H9 (cell line): ENCODE results near the gene AHSP. TPM values are rescaled to one million over a fixed set of nuclear protein-coding genes. Genes with fewer than 3 reads are reported as not detected.

ENCODE experiments used
- DNase-seq: peaks from one replicate; pipeline ENCODE4 v3.0.0-alpha.2; 2017
- H2AFZ ChIP-seq: one replicate; pipeline ENCODE4 v1.6.1; 2013; ENCODE audit warnings: mild to moderate bottlenecking, low read length, control low read depth, moderate library complexity
- H2AK5ac ChIP-seq: 2 replicates; pipeline ENCODE4 v1.6.1; 2013; ENCODE audit warnings: low read length, control low read depth, mixed read lengths; ENCODE audit not compliant: insufficient read length
- H2BK120ac ChIP-seq: one replicate; pipeline ENCODE4 v1.6.1; 2013; ENCODE audit warnings: low read depth, mild to moderate bottlenecking, low read length, control low read depth, inconsistent platforms; ENCODE audit not compliant: poor library complexity, severe bottlenecking
- H2BK12ac ChIP-seq: 2 replicates; pipeline ENCODE4 v1.6.1; 2013; ENCODE audit warnings: low read length, control low read depth, mixed read lengths, low read depth; ENCODE audit not compliant: insufficient read length
- H2BK15ac ChIP-seq: 2 replicates; pipeline ENCODE4 v1.6.1; 2013; ENCODE audit warnings: low read depth, low read length, control low read depth
- H2BK20ac ChIP-seq: one replicate; pipeline ENCODE4 v1.6.1; 2013; ENCODE audit warnings: low read depth, mild to moderate bottlenecking, low read length, control low read depth, inconsistent platforms; ENCODE audit not compliant: poor library complexity, severe bottlenecking
- H2BK5ac ChIP-seq: 2 replicates; pipeline ENCODE4 v1.6.1; 2013; ENCODE audit warnings: low read length, control low read depth, mixed read lengths; ENCODE audit not compliant: insufficient read length
- H3K14ac ChIP-seq: 2 replicates; pipeline ENCODE4 v1.6.1; 2013; ENCODE audit warnings: low read length, control low read depth; ENCODE audit not compliant: insufficient read depth
- H3K18ac ChIP-seq: 2 replicates; pipeline ENCODE4 v1.6.1; 2013; ENCODE audit warnings: low read depth, mild to moderate bottlenecking, mixed read lengths, low read length, control low read depth; ENCODE audit not compliant: insufficient read length
- H3K23ac ChIP-seq: 2 replicates; pipeline ENCODE4 v1.6.1; 2013; ENCODE audit warnings: low read length, control low read depth, mixed read lengths, low read depth; ENCODE audit not compliant: insufficient read length
- H3K23me2 ChIP-seq: 2 replicates; pipeline ENCODE4 v1.6.1; 2013; ENCODE audit warnings: low read depth, mild to moderate bottlenecking, mixed read lengths, low read length, control low read depth; ENCODE audit not compliant: insufficient read length, poor library complexity, severe bottlenecking
- H3K27ac ChIP-seq: 2 replicates; pipeline ENCODE4 v1.5.1; 2013; ENCODE audit warnings: low read length, control low read depth, mixed read lengths, low read depth; ENCODE audit not compliant: insufficient read length
- H3K27me3 ChIP-seq: 2 replicates; pipeline ENCODE4 v1.6.1; 2013; ENCODE audit warnings: low read length, control low read depth, inconsistent platforms; ENCODE audit not compliant: insufficient read depth
- H3K4ac ChIP-seq: 2 replicates; pipeline ENCODE4 v1.6.1; 2013; ENCODE audit warnings: low read depth, mild to moderate bottlenecking, control low read depth, inconsistent platforms, low read length, moderate library complexity
- H3K4me1 ChIP-seq: 2 replicates; pipeline ENCODE4 v1.6.1; 2013; ENCODE audit warnings: low read length, control low read depth, inconsistent platforms; ENCODE audit not compliant: insufficient read depth
- H3K4me2 ChIP-seq: 2 replicates; pipeline ENCODE4 v1.6.1; 2013; ENCODE audit warnings: low read length, control low read depth, mixed read lengths; ENCODE audit not compliant: insufficient read length, insufficient read depth
- H3K56ac ChIP-seq: 2 replicates; pipeline ENCODE4 v1.6.1; 2013; ENCODE audit warnings: low read depth, mild to moderate bottlenecking, mixed read lengths, low read length, control low read depth; ENCODE audit not compliant: insufficient read length
- H3K79me1 ChIP-seq: 2 replicates; pipeline ENCODE4 v1.6.1; 2013; ENCODE audit warnings: low read depth, mild to moderate bottlenecking, moderate library complexity, low read length, control low read depth, inconsistent platforms; ENCODE audit not compliant: insufficient read depth, poor library complexity, severe bottlenecking
- H3K79me2 ChIP-seq: 2 replicates; pipeline ENCODE4 v1.6.1; 2013; ENCODE audit warnings: low read length, control low read depth, inconsistent platforms; ENCODE audit not compliant: insufficient read depth
- H3K9ac ChIP-seq: 2 replicates; pipeline ENCODE4 v1.6.1; 2013; ENCODE audit warnings: low read length, control low read depth, mixed read lengths; ENCODE audit not compliant: insufficient read length; ENCODE audit errors: extremely low read depth
- H3K9me3 ChIP-seq: one replicate; pipeline ENCODE4 v1.6.1; 2013; ENCODE audit warnings: low read depth, low read length, inconsistent platforms; ENCODE audit not compliant: control insufficient read depth
- H3T11ph ChIP-seq: one replicate; pipeline ENCODE4 v1.6.1; 2013; ENCODE audit warnings: mild to moderate bottlenecking, low read length, control low read depth, inconsistent platforms
- H4K20me1 ChIP-seq: one replicate; pipeline ENCODE4 v1.6.1; 2013; ENCODE audit not compliant: control insufficient read depth, insufficient read length, insufficient read depth
- H4K5ac ChIP-seq: 2 replicates; pipeline ENCODE4 v1.6.1; 2013; ENCODE audit warnings: low read depth, mild to moderate bottlenecking, mixed read lengths, low read length, control low read depth; ENCODE audit not compliant: insufficient read length
- H4K8ac ChIP-seq: replicated peaks from 2 replicates; pipeline ENCODE4 v1.6.1; 2013; ENCODE audit warnings: low read length, control low read depth, mixed read lengths, low read depth; ENCODE audit not compliant: insufficient read length
- H4K91ac ChIP-seq: 2 replicates; pipeline ENCODE4 v1.6.1; 2013; ENCODE audit warnings: low read depth, mild to moderate bottlenecking, moderate library complexity, mixed read lengths, low read length, control low read depth; ENCODE audit not compliant: insufficient read length
- H3K27ac Mint-ChIP-seq, 3 experiments: 2 replicates in 2 of 3; 3 replicates in 1 of 3; pipeline ENCODE4 v1.8.0; 2020 to 2021; ENCODE audit warnings: mixed read lengths in 3 of 3, mild to moderate bottlenecking in 1 of 3, moderate library complexity in 1 of 3
- H3K27me3 Mint-ChIP-seq: 2 replicates; pipeline ENCODE4 v1.8.0; 2021; ENCODE audit warnings: low read depth, mild to moderate bottlenecking, moderate library complexity, mixed read lengths
- H3K36me3 Mint-ChIP-seq, 3 experiments: 2 replicates in 2 of 3; 3 replicates in 1 of 3; pipeline ENCODE4 v1.8.0; 2020 to 2021; ENCODE audit warnings: low read depth in 3 of 3, mixed read lengths in 3 of 3; ENCODE audit not compliant: insufficient read depth in 1 of 3
- H3K4me1 Mint-ChIP-seq, 2 experiments: 2 replicates each; pipeline ENCODE4 v1.8.0; 2020; ENCODE audit warnings: mixed read lengths in 2 of 2
- H3K4me3 Mint-ChIP-seq, 2 experiments: 2 replicates in 1 of 2; 3 replicates in 1 of 2; pipeline ENCODE4 v1.8.0; 2020 to 2021; ENCODE audit warnings: mild to moderate bottlenecking in 2 of 2, mixed read lengths in 2 of 2, moderate library complexity in 1 of 2
- H3K9me3 Mint-ChIP-seq, 2 experiments: 2 replicates in 1 of 2; 3 replicates in 1 of 2; pipeline ENCODE4 v1.8.0; 2020; ENCODE audit warnings: mild to moderate bottlenecking in 2 of 2, mixed read lengths in 2 of 2, moderate library complexity in 1 of 2
- CTCF ChIP-seq: fragments of 200-600 bp; sonication (generic); conservative IDR thresholded peaks from 3 replicates; pipeline ENCODE4 v1.8.0; 2021; ENCODE audit warnings: antibody characterized with exemption, mild to moderate bottlenecking
- WGBS: extraction: QIAGEN DNeasy Blood & Tissue Kit; methylation state at CpG from one replicate; pipeline ENCODE4 v1.1.7; 2013; ENCODE audit warnings: missing lambda C conversion rate, low lambda C conversion rate, mixed read lengths; ENCODE audit not compliant: insufficient read length; ENCODE audit errors: extremely low coverage; 5-methylcytosine and 5-hydroxymethylcytosine counted together
- total RNA-seq: library from RNA; stranded (reverse); gene quantifications from 2 replicates; pipeline ENCODE4 v1.2.1, GENCODE V29; 2021

AHSP gene
- total RNA-seq, 1 experiment from 2014 or later: not detected

- no peak for TF ChIP-seq CTCF
- Histone ChIP-seq H2BK20ac (no peak overlapping the region), H3K23ac (no peak overlapping the region), H3K4ac (no peak overlapping the region), H3K18ac (no peak overlapping the region), H3K4me2 (no peak overlapping the region), H4K5ac (no peak overlapping the region), H2BK120ac (no peak overlapping the region), H2BK5ac (no peak overlapping the region), H3K27ac (no peak overlapping the region), H3K4me1 (no peaks in the 10 kb centered on the region), H3K56ac (no peak overlapping the region), H3K14ac (no peak overlapping the region), H3K9me3 (no peaks in the 10 kb centered on the region), H4K8ac (no peak overlapping the region), H3K79me1 (no peaks in the 10 kb centered on the region), H3K79me2 (no peaks in the 10 kb centered on the region), H2AFZ (no peak overlapping the region), H2AK5ac (no peak overlapping the region), H4K20me1 (no peaks in the 10 kb centered on the region), H3K9ac (no peak overlapping the region), H2BK12ac (no peak overlapping the region), H2BK15ac (no peak overlapping the region), H3K27me3 (peaks cover 13% of the 10 kb centered on the region; the same call in 1 of the 2 replicates), H4K91ac (no peak overlapping the region), H3T11ph (no peak overlapping the region), H3K23me2 (peaks cover 11% of the 10 kb centered on the region)
- Mint-ChIP-seq H3K4me3 (no peak overlapping the region; a peak in 1 of 5 replicates), H3K9me3 (peaks cover 0 to 2% of the 10 kb centered on the region in 2 experiments; a peak in 2 of 5 replicates), H3K27ac (no peak overlapping the region), H3K36me3 (peaks cover under 1 to 10% (median 5%) of the 10 kb centered on the region in 3 experiments; a peak in 6 of 7 replicates), H3K27me3 (peaks cover 81% of the 10 kb centered on the region), H3K4me1 (peaks cover 8 to 13% of the 10 kb centered on the region in 2 experiments)
- no peak for DNase-seq
- no CpG with 5 or more reads among the region's 17 CpGs for WGBS
Measured at GRCh38 chr16:31485571-31485970, 42.1 kb upstream of the AHSP start.
